A673 (cell line): ENCODE measurements around the gene DOCK4.

Source experiments
- CTCF ChIP-seq: fragments of 300-800, 200-600 bp; sonication (generic); conservative IDR thresholded peaks from 2 replicates; pipeline ENCODE4 v1.5.1; 2017; ENCODE audit warnings: low read depth, mild to moderate bottlenecking, antibody characterized with exemption, low read length, moderate library complexity, mixed read lengths
- EZH2 ChIP-seq: fragments of 200-600 bp; sonication (generic); IDR thresholded peaks from 2 replicates; pipeline ENCODE4 v1.6.1; 2017; ENCODE audit warnings: borderline replicate concordance, low read depth, mild to moderate bottlenecking, mixed read lengths, antibody characterized with exemption, low read length; ENCODE audit not compliant: poor library complexity, severe bottlenecking

- no peak for TF ChIP-seq CTCF
- TF ChIP-seq EZH2 = no peak
Measured at GRCh38 chr7:112154690-112155089, 51.5 kb downstream of the DOCK4 start.
